Astrocyte of the spinal cord (primary cell): ENCODE results near the gene OLFM2.
"Not testable (repeated sequence)": the region's sequence is repeated elsewhere in the genome, so short reads cannot be mapped to it uniquely, and the experiment has no call there.

Experiments
- DNase-seq: peaks from one replicate; pipeline ENCODE4 v3.0.0; 2011; ENCODE audit warnings: low read depth, low spot score
- H3K4me3 ChIP-seq: 2 replicates; pipeline ENCODE4 v1.5.1; 2011; ENCODE audit warnings: low read depth, mild to moderate bottlenecking, low read length, moderate library complexity
- CTCF ChIP-seq: IDR thresholded peaks from 2 replicates; pipeline ENCODE4 v1.5.1; 2012; ENCODE audit warnings: low read depth, mild to moderate bottlenecking, low read length, inconsistent platforms
- in situ Hi-C: cut with HindIII; loops from 2 replicates; pipeline ENCODE4 v1.10.0; 2017; ENCODE audit warnings: low sequenced_read_pairs

The OLFM2 gene

GRCh38 chr19:9850235-9850959, 85.9 kb downstream of the OLFM2 start:
- TF ChIP-seq CTCF = no peak
- DNase-seq = no peak
- H3K4me3 ChIP-seq = no peak overlapping the region
- in situ Hi-C loops = no loop called here

GRCh38 chr19:9849791-9850190, 86.5 kb downstream of the OLFM2 start:
- H3K4me3 ChIP-seq = no peak overlapping the region
- in situ Hi-C loops = no loop called here
- no peak for TF ChIP-seq CTCF
- no peak for DNase-seq

- H3K4me3 ChIP-seq = no peak overlapping the region
- no peak for TF ChIP-seq CTCF
- DNase-seq = no peak
- in situ Hi-C loops = no loop called here
These were observed 87.6 kb downstream of the OLFM2 start for GRCh38 chr19:9848762-9849161.

- no peak for DNase-seq
- no peak overlapping the region for H3K4me3 ChIP-seq
- peak; percentile 45 for TF ChIP-seq CTCF
- in situ Hi-C loops = no loop called here
These were observed 88.3 kb downstream of the OLFM2 start for GRCh38 chr19:9848060-9848459.

- DNase-seq = peak; percentile 88
- peak; percentile 91 for TF ChIP-seq CTCF
- in situ Hi-C loops = no loop called here
- no peak overlapping the region for H3K4me3 ChIP-seq
These were observed 89.1 kb downstream of the OLFM2 start for GRCh38 chr19:9847087-9847671.

- DNase-seq, H3K4me3 ChIP-seq, in situ Hi-C loops: not testable (repeated sequence)
These were observed 92.6 kb downstream of the OLFM2 start for GRCh38 chr19:9843626-9844273.
